SH-SY5Y (cell line): ENCODE measurements around the gene SIM2.

Experiments used
- GATA2 ChIP-seq: IDR thresholded peaks from 2 replicates; pipeline ENCODE4 v1.6.1; 2011; ENCODE audit warnings: mild to moderate bottlenecking, low read depth, low read length
- GATA3 ChIP-seq: IDR thresholded peaks from 2 replicates; pipeline ENCODE4 v1.6.1; 2011; ENCODE audit warnings: low read depth, mild to moderate bottlenecking, low read length, moderate library complexity

- TF ChIP-seq GATA3 (no peak), GATA2 (no peak)
Measured at GRCh38 chr21:36765229-36765628, 66.3 kb downstream of the SIM2 start.
